Bronchial epithelial cell (primary cell): ENCODE data around the gene TANK. TPM values are rescaled to one million over a fixed set of nuclear protein-coding genes. Genes with fewer than 3 reads are reported as not detected.
"Not testable (repeated sequence)": the region's sequence is repeated elsewhere in the genome, so short reads cannot be mapped to it uniquely, and the experiment has no call there.

Experiments used
- DNase-seq: peaks from one replicate; pipeline ENCODE4 v3.0.0-alpha.2; 2010; ENCODE audit warnings: low read depth
- FAIRE-seq: peaks from 2 replicates; lab custom pipeline; 2011; peaks lifted over from hg19 to GRCh38; lab: Jason Lieb, UNC
- H3K27me3 ChIP-seq: 2 replicates; pipeline ENCODE4 v1.5.1; 2011; ENCODE audit warnings: low read length; ENCODE audit not compliant: control insufficient read depth, insufficient read depth
- H3K36me3 ChIP-seq: 2 replicates; pipeline ENCODE4 v1.5.1; 2011; ENCODE audit warnings: low read length; ENCODE audit not compliant: control insufficient read depth, insufficient read depth
- H3K4me3 ChIP-seq: 2 replicates; pipeline ENCODE4 v1.5.1; 2011; ENCODE audit warnings: mild to moderate bottlenecking, low read depth, low read length, control low read depth
- total RNA-seq: library from RNA; depleted of rRNA; stranded (reverse); fragments of >200 nt; gene quantifications from 2 replicates; pipeline ENCODE4 v1.2.1, GENCODE V29; 2014
- TF ChIP-seq, protein P1 (sequence below): IDR thresholded peaks from 2 replicates; pipeline ENCODE4 v1.5.1; 2011; ENCODE audit warnings: mild to moderate bottlenecking, moderate library complexity, low read length, control low read depth, inconsistent platforms; ENCODE audit not compliant: insufficient read depth, severe bottlenecking

TANK gene
- total RNA-seq, 1 donor from 2014 or later = 43.2 TPM

DNA sequence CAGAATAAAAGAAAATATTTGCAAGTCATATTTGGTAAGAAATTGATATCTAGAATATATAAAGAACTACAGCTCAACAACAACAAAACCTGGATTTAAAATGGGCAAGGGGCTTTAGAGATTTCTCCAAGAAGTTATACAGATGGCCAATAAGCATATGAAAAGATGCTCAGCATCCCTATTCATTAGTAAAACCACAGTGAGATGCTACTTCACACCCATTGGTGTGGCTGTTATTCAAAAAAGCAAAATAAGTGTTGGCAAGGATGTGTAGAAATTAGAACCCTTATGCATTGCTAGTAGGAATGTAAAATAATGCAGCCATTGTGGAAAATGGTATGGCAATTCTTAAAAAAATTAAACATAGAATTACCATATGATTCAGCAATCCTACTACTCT lies 29.8 kb downstream of the TANK start:
- Histone ChIP-seq H3K4me3 (no peak overlapping the region), H3K36me3 (peaks cover 5% of the 10 kb centered on the region), H3K27me3 (no peaks in the 10 kb centered on the region)
- DNase-seq = no peak
- TF ChIP-seq, protein P1, sequence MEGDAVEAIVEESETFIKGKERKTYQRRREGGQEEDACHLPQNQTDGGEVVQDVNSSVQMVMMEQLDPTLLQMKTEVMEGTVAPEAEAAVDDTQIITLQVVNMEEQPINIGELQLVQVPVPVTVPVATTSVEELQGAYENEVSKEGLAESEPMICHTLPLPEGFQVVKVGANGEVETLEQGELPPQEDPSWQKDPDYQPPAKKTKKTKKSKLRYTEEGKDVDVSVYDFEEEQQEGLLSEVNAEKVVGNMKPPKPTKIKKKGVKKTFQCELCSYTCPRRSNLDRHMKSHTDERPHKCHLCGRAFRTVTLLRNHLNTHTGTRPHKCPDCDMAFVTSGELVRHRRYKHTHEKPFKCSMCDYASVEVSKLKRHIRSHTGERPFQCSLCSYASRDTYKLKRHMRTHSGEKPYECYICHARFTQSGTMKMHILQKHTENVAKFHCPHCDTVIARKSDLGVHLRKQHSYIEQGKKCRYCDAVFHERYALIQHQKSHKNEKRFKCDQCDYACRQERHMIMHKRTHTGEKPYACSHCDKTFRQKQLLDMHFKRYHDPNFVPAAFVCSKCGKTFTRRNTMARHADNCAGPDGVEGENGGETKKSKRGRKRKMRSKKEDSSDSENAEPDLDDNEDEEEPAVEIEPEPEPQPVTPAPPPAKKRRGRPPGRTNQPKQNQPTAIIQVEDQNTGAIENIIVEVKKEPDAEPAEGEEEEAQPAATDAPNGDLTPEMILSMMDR = no peak
- FAIRE-seq = no peak

DNA sequence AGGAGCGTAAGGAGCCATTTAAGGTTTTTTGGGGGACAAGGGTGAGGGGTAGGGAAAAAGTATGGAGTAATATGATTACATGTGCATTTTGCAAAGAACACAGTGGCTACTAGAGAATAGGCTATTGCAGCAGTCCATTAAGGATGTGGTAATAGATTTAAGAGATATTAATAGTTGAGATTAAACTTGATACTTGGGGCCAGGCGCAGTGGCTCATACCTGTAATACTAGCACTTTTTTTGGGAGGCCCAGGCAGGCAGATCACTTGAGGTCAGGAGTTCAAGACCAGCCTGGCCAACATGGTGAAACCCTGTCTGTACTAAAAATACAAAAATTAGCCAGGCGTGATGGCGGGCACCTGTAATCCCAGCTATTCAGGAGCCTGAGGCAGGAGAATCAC lies 35.4 kb downstream of the TANK start:
- H3K36me3 ChIP-seq, H3K4me3 ChIP-seq, DNase-seq, FAIRE-seq, H3K27me3 ChIP-seq: not testable (repeated sequence)

DNA sequence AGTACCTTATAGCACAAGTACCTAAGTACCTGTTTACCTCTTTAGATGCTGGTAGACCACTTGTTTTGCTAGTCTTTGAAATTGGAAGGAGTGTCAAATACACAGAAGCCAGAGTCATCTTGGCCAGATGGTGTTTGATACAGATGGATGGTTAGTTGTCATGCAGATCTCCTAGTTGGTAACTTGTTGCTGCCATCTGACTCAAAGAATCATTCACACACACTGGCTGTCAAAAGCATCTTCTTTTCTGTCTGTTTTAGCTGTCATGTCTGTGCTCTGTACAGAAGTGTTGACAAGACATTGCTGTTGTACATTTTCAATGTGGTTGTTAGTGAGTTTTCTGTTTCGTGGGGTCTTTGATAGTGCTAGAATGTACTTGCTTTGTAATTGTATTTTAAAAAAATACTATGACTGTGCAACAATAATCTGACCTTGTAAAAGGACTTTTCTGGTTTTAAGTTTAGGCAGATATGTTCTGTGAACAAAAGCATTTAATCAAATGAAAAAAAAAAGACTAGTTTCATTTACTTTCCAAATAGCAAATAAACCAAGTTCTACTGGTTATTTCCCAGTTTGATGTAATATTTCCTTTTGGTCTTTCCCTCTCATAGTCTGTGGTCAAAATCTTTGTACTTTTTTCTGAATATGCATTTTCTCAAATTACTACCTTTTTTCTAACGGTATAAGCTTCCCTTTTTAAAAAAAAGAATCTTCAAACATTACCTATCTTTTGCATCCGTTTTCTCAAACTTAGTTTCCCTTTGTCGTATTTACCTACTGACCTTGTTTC lies 39.9 kb downstream of the TANK start:
- peaks cover 5% of the 10 kb centered on the region for H3K36me3 ChIP-seq
- FAIRE-seq (no peak), DNase-seq (no peak)
- TF ChIP-seq, protein P1 = no peak
- H3K4me3 ChIP-seq = no peak overlapping the region
- H3K27me3 ChIP-seq = no peaks in the 10 kb centered on the region

DNA sequence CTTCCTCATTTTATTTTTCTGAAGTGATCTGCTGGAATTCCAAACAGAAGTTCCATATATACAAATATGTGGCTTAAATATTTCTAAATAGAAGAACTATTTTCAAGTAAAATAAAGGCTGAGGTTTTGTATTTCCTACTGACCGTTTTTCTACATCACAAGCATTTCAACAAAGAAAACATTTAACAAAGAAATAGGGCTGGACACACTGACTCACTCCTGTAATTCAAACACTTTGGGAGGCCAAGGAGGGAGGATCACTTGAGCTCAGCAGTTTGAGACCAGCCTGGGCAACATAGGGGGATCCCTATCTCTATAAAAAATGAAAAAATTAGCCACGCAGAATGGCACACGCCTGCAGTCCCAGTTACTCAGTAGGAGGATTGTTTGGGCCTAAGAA lies 44.6 kb downstream of the TANK start:
- H3K4me3 ChIP-seq = no peak overlapping the region

DNA sequence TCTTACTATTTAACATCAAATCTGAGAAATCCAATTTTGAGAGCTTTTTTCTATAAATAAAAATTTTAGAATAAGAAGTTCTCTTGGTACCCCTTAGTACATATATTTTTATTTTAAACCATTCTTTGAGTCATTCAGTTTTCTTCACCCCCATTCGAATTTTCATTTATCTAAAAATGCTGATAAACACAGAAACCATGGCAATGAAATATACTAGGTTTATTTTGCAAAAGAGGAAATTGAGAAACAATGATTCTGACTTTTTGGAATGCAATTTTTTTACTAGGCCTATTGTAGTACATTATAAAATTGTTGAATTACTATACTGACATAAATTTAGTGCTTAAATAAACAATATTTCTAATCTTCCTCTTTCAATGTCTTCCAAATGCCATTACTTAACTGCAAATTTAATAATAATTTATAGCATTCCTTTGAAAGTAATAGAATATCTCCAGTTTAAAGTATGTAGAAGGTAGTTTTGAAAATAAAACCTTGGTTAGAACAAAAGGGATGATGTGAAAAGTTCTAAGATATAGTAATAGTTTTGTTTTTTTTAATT lies 46.3 kb downstream of the TANK start:
- no peak for FAIRE-seq

More for the DNA sequence above, 44.6 kb downstream of the TANK start:
- Histone ChIP-seq H3K27me3 (no peaks in the 10 kb centered on the region), H3K36me3 (peaks cover 3% of the 10 kb centered on the region)
- FAIRE-seq (no peak), DNase-seq (no peak)
- TF ChIP-seq, protein P1 = no peak

DNA sequence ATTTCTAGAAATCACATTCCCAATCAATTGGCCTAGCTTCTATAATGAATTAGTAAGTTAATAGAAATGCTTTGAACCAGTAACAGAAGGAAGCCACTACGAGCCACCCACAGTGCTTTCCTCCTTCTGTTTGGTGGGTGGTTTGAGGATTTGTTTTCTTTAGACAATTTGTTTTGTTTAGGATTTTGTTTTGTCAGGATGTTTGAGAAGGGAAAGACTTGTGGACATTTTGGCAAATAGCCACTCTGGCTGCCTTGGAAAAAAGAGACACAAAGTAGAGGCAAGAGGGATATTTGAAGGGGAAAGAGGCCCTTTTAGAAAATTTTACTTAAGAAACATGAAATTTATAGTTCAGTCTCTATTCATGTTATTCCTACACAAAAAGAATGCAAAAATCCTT lies 47.7 kb downstream of the TANK start:
- peaks cover 3% of the 10 kb centered on the region for H3K36me3 ChIP-seq
- H3K27me3 ChIP-seq = no peaks in the 10 kb centered on the region
- DNase-seq = no peak
- no peak overlapping the region for H3K4me3 ChIP-seq
- no peak for FAIRE-seq
- TF ChIP-seq, protein P1 = no peak

More for the DNA sequence above, 46.3 kb downstream of the TANK start:
- TF ChIP-seq, protein P1 = no peak
- peaks cover 3% of the 10 kb centered on the region for H3K36me3 ChIP-seq
- no peaks in the 10 kb centered on the region for H3K27me3 ChIP-seq
- no peak for DNase-seq
- H3K4me3 ChIP-seq = no peak overlapping the region
